GM18861 (cell line): Measurements from ENCODE around the gene ST6GALNAC1.

Source experiments
- ATAC-seq: cut with Tn5 transposase; IDR thresholded peaks from one replicate; pipeline ENCODE4 v1.9.1; 2021; ENCODE audit not compliant: unreplicated experiment

ST6GALNAC1 gene

DNA sequence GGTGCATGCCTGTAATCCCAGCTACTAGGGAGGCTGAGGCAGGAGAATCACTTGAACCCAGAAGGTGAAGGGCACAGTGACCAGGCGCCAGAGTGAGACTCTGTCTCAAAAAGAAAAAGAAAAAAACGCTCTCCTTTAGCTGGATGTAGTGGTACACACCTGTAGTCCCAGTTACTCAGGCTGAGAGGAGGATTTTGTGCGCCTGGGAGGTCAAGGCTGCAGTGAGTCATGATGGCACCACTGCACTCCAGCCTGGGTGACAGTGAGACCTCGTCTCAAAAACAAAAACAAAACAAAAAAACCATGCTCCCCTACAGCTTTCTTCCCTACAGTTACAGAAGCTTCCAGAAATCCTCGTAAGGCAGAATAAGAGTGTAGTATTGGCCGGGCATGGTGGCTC, 33.1 kb upstream of the ST6GALNAC1 start:
- ATAC-seq, result no peak

- no peak for ATAC-seq
Measured at GRCh38 chr17:76675648-76676047, 32.1 kb upstream of the ST6GALNAC1 start.

- no peak for ATAC-seq
Measured at GRCh38 chr17:76674600-76674999, 31.0 kb upstream of the ST6GALNAC1 start.

DNA sequence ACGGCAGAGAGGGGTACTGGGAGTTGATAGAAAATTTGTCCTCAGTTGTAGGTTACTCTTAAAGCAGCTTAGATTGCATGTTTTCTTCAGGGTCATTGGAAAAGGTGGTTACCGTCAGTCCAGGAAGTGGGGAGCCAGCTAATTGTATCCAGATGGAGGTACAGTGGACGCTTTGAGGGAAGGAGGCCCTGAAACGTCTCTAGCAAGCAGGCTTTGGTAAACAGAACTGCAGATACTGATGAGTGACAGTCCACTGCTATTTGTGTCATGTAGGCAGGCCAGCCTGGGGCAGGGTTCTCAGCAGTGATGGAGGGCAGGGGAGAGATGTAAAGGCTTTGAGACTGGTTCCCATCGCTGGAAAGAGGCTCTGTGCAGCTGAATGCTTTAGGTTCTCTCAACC, 30.2 kb upstream of the ST6GALNAC1 start:
- no peak for ATAC-seq

GRCh38 chr17:76672892-76673291, 29.3 kb upstream of the ST6GALNAC1 start:
- no peak for ATAC-seq

- ATAC-seq, result no peak
Measured at GRCh38 chr17:76672270-76672851, 28.8 kb upstream of the ST6GALNAC1 start.

DNA sequence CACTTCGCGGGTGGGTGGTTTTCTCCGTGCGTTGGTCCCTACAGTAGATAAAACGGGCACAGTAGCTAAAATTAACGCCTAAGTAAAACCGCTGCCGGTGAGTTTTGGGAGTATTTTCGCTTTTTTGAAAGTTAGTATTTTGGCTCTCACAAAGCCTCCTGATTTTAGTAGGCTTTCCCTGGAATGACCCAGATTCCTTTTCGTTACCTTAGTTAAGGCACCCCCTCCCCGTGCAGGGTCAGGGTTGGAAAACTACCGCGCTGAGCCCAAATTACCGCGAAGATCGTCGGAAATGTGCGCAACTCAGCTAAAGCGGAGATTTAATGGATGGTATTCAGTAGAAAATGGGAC, 28.3 kb upstream of the ST6GALNAC1 start:
- no peak for ATAC-seq

GRCh38 chr17:76671123-76671911, 27.8 kb upstream of the ST6GALNAC1 start:
- peak; percentile 97 for ATAC-seq

DNA sequence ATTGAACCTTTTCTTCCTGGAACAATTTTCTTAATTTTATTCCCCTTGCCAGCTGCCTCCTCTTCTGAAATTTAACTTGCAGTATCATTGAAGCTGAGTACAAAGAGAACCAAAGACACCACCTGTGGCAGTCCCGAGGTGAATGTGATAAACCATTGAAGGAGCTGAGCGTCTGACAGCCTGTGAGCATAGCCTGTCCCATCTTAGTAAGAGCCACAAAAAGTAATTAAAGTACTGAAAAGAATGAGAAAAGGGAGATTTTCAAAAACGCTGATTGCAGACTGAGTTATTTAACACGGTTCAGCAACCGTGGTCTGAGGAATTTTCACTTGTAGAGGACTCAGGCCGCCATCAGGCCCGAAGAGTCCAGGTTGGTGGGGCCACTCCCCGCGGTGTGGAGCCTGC, 27.2 kb upstream of the ST6GALNAC1 start:
- no peak for ATAC-seq

DNA sequence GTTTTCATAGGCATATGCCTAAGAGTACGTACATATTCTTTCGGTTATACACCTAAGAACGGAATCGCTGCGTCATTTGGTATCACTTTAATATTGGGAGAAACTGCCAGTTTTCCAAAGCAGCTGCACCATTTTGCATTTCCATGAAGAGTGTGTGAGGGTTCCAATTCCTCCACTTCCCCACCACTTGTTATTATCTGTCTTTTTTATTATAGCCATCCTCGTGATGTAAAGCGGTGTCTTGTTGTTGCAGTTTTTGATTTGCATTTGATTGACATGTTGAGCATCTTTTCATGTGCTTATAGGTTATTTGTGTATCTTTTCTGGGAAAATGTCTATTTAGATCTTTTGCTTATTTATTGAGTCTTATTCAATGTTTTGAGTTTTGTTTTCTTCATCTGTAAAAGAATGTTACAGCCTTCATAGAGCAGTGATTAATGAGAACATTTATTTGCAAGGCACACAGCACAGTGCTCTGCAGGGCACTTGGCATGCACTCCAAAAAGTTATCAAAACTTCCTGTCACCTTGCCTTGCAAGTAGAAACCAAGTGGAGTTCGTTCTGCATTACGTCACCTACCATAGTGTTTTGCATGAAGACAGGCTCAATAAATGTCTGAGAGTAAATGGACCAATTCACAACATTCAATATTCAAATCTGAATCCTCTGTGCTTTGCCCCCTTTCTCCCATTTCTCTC, 26.6 kb upstream of the ST6GALNAC1 start:
- no peak for ATAC-seq

- no peak for ATAC-seq
Measured at GRCh38 chr17:76667786-76668453, 24.4 kb upstream of the ST6GALNAC1 start.

- ATAC-seq, result no peak
Measured at GRCh38 chr17:76667491-76667755, 23.9 kb upstream of the ST6GALNAC1 start.

DNA sequence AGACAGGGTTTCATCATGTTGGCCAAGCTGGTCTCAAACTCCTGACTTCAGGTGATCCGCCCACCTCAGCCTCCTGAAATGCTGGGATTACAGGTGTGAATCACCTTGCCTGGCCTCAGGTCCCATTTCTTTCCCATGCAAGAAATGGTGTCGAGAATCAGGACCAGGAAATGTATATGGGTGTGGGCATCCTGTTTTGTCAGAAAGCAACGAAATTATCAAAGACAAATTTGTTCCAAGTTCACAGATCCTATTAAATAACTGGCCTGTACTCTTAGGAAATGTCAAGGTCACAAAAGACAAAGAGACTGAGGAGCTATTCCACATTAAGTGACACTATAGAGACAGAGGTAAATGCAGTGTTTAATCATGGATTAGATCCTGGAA, 17.1 kb upstream of the ST6GALNAC1 start:
- no peak for ATAC-seq

DNA sequence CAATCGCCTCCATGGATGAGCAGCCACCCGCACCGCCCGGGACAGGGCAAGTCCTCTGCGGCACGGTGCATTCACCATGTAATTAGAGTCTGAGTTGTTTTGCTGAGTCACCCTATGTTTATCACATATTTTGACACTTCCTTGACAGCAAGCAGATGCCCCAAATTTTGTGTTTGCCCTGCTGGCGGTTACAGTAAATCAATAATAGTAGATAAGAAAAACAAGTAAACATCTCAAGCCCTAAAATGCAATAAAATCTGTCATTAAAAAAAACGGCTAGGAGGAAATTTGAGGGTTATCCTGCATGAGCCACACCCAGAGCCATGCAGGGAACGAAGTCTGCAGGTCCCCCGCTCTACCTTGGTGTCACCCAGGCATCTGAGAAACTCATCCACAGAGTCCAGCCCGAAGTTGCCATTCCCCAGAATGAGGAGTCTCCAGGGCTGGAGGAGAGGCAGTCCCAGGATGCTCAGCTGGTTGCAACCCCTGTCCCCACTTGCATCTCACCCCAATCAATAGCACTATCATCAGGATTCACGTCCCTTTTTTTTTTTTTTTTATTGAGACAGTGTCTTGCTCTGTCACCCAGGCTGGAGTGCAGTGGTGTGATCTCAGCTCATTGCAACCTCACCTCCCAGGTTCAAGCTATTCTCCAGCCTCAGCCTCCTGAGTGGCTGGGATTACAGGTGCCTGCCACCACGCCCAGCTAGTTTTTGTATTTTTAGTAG, 16.5 kb upstream of the ST6GALNAC1 start:
- ATAC-seq, result no peak

GRCh38 chr17:76658242-76658662, 14.7 kb upstream of the ST6GALNAC1 start:
- no peak for ATAC-seq

DNA sequence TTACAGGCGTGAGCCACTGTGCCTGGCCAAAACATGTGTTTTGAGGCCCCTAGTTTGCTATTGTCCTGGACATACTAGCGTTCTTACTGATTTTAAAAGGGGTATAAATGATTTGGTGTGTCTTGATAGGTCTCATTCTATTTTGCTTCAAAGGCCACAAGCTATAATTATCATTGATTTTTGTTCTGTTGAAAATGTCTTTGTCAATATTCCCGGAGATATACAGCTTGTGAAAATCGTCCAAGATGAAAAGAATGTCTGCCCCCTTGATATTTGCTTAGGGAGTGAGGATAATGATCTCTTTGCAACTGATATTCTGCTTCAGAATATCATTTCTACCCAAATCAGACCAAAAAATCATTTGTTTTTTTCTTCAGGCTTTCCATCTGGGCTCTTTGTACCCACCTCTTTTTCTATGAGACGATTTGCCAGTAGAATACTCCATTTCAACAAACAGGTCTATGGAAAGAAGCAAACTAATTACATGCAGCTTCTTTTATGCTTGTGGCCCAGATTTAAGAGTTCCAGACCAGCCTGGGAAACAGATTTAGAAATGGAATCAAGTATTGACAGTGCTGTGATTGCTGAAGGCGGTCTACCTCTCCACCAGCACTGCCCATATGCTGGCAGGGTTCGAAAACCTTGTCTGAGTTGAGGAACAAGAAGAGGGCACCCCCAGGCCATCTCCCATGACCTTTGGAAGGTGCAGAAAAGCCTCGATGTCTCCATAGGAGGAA, 14.1 kb upstream of the ST6GALNAC1 start:
- no peak for ATAC-seq

DNA sequence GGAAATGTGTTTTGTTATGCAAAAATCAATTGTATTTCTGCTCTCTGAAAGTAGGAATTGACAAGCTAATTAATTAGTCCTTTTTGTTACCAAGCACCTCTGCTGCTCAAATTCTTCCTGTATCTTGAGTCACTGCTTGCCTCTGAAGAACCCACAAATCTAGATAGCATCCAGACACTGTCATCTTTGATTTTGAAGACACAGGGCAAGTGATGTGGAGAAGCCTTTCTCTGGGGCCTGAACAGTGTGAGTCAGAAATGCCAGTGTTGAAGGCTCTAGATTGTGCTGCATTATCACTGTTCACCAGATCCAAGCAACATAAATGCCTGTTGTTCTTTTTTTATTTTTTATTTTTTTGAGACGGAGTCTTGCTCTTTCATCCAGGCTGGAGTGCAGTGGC, 10.9 kb upstream of the ST6GALNAC1 start:
- ATAC-seq, result no peak

DNA sequence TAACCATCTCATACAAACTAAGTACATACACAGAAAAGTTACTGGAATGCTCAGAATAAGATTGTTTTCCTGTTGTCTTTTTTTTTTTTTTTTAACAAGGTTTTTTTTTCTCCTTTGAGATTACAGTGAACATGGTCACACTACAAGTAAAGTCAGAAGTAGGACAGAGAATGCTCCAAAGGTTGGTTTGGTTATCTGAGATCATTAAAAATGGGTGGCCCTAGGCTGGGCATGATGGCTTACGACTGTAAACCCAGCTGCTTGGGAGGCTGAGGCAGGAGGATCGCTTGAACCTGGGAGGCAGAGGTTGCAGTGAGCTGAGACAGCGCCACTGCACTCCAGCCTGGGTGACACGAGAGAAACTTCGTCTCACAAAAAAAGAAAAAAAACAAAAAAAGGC, 6.9 kb upstream of the ST6GALNAC1 start:
- ATAC-seq, result no peak

DNA sequence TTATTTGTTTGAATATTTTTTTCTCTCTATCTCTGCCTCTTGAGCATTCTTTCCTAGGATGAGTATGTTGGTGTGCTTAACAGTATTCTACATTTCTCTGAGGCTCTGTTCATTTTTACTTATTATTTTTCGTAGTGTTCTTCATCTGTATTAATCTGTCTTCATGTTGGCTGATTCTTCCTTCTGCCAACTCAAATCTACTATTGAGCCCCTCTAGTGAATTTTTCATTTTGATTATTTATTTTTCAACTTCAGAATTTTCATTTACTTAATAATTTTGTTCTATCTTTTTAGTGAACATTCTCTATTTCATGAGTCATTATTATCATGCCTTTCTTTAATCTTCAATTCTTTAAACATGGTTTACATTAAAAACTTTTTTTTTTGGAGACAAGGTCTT, 3.2 kb upstream of the ST6GALNAC1 start:
- ATAC-seq, result no peak

DNA sequence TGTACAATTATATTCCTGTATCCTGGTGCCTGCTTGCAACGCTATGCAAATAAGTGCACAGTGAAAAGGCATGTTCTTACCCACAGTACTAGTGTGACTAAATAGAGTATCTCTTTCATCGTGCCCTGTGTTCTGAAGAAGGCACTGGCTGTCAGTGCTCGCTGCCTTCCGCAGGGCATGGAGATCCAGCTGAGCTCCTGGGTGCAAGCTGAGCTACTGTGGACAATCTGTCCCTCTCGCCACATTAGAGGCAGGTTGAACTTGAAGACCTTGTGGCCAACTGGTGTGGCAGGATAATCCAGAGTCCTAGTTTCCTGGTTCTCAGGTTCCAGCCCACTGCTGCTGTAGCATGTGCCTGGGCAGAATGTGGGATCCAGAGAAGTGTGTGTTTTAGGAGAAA, 1.9 kb upstream of the ST6GALNAC1 start:
- ATAC-seq, result no peak

DNA sequence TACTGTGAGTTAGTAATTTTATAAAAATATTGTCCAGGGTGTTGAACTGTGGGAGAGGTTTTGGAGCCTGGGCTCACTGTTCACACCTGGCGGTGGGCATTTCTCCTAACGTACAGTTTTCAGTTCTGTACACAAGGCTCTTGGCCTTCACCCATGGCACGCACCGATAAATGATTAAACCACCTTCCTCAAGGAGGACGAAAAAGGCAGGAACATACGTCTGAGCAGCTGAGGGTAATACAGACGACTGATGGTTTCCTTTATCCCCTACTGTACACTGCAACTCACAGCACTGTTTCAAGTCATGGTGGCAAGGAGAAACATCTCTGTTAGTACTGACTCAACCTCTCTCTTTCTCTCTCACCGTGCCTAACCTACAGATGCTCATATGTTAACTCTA, 1.4 kb upstream of the ST6GALNAC1 start:
- ATAC-seq, result no peak
